Measurements from ENCODE around the gene SLC6A20. TPM values are rescaled to one million over a fixed set of nuclear protein-coding genes. Genes with fewer than 3 reads are reported as not detected.

SLC6A20 gene, protein sequence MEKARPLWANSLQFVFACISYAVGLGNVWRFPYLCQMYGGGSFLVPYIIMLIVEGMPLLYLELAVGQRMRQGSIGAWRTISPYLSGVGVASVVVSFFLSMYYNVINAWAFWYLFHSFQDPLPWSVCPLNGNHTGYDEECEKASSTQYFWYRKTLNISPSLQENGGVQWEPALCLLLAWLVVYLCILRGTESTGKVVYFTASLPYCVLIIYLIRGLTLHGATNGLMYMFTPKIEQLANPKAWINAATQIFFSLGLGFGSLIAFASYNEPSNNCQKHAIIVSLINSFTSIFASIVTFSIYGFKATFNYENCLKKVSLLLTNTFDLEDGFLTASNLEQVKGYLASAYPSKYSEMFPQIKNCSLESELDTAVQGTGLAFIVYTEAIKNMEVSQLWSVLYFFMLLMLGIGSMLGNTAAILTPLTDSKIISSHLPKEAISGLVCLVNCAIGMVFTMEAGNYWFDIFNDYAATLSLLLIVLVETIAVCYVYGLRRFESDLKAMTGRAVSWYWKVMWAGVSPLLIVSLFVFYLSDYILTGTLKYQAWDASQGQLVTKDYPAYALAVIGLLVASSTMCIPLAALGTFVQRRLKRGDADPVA
- not detected in 2 replicates for total RNA-seq

DNA sequence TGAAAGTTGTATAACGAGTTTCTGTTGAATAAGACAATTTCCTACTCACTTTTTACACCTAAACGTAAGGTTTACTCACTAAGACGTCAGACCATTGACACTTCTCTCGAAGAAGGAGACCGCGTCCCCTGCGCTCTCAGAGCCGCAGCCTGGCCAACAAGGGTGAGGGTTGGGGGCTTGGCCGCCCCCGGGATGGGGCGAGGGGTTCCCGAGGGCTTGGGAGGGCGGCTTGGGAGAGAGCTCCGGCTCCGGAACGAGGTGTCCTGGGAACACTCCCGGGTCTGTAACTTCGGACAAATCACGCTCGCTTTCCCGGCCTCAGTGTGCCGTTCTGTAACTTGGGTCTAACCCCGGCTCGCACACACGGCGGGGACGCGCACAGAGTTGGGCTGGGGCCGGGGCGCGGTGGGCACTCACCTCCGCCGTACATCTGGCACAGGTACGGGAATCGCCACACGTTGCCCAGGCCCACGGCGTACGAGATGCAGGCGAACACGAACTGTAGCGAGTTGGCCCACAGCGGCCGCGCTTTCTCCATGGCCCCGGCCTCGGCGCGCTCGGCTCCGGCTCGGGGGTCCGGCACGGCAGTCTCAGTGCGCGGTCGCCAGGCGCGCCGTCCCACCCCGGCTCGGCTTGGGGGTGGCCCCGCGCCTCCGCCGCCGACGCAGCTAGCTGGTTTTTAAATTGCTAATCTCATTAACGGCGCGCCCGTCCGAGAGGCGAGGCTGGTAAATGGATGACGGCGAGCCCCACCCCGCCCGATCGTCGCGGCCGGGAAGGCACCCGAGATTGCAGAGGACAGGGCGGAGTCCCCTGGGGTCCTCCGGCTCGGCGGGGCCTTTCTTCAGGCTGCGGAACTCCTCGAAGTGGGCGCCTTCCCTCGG is at the start of gene SLC6A20:
SLC6A20 (minus strand) TSS at position 655 of the 884 bp plus-strand sequence; CDS start at position 538, 117 bp downstream.

DNA sequence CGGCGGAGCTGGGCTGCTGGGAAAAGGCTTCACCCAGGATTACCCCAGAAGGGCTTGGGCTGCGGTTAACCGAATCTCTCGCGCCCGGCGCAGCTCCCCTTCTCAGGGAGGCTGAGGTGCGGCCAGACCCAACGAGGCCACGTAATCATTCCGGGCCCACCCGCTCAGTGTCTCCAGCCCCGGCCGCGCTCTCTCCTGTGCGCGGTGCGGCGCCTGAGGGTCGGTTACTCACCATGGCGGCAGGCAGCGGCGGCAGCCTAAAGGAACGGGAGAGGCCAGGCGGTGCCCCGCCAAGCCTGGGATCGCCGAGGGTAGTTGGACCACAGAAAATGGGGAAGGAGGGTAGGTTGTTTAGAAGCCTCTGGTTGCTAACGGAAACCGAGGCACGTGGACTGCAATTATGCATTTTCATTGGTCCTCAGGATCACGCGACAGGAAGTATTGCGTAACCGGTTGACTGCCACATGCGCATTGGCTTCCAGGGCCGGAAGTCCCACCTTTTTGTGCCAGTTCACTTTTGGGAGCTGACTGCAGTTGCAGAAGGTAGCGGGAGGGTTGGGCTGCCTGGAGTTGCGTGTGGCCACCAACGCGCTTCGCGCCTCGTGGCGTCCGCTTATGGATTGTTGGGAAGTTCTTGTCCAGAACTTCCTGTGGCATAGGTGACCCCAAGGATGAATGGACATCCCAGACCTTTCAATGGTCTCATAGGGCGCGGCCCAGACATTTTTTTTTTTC is 45.6 kb upstream of the SLC6A20 start, which contains the start of gene LZTFL1:
LZTFL1 (minus strand) TSS at position 363 of the 735 bp plus-strand sequence; CDS start at position 235, 128 bp downstream.

Other genes with a start within 250 kb of the SLC6A20 start
- gene LIMD1, start 201.8 kb downstream of the SLC6A20 start, total RNA-seq = 16.9 and 20.8 TPM in 2 replicates
- gene SACM1L, start 107.1 kb downstream of the SLC6A20 start, total RNA-seq = 33.0 and 39.4 TPM in 2 replicates
- 12.3 and 15.2 TPM in 2 replicates for gene LZTFL1, start 45.6 kb upstream of the SLC6A20 start, total RNA-seq
- not detected in 2 replicates for gene CCR9, start 90.0 kb upstream of the SLC6A20 start, total RNA-seq
- not detected in 2 replicates for gene CXCR6, start 146.9 kb upstream of the SLC6A20 start, total RNA-seq
- 36.7 and 55.2 TPM in 2 replicates for gene FYCO1, start 199.3 kb upstream of the SLC6A20 start, total RNA-seq
- not detected in 2 replicates for gene XCR1, start 230.9 kb upstream of the SLC6A20 start, total RNA-seq